Natural killer cell (primary cell): ENCODE measurements around the gene CIAPIN1. TPM values are rescaled to one million over a fixed set of nuclear protein-coding genes. Genes with fewer than 3 reads are reported as not detected.

Experiments used
- ATAC-seq, 3 donors: fragments of 150-1000 bp in 2 of 3; fragments of 200-7000 bp in 1 of 3; cut with Tn5 transposase; 1 replicate in 1 of 3; 2 replicates in 2 of 3; pipeline ENCODE4 v1.10.0; 2021; ENCODE audit warnings: mild to moderate bottlenecking in 2 of 3, moderate library complexity in 2 of 3
- DNase-seq, 2 donors: peaks; one replicate each; pipeline versions ENCODE4 v3.0.0 to v3.0.0-alpha.2; 2013 to 2021; ENCODE audit warnings: mixed read lengths in 1 of 2
- H3K27ac ChIP-seq: one replicate; pipeline ENCODE4 v1.5.1; 2013; ENCODE audit warnings: mild to moderate bottlenecking, low read length
- H3K27me3 ChIP-seq: one replicate; pipeline ENCODE4 v1.6.1; 2013; ENCODE audit warnings: low read length; ENCODE audit not compliant: control insufficient read depth, insufficient read depth
- H3K36me3 ChIP-seq: one replicate; pipeline ENCODE4 v1.6.1; 2013; ENCODE audit warnings: low read length; ENCODE audit not compliant: control insufficient read depth, insufficient read depth
- H3K4me1 ChIP-seq: one replicate; pipeline ENCODE4 v1.6.1; 2013; ENCODE audit warnings: low read length; ENCODE audit not compliant: control insufficient read depth, insufficient read depth
- H3K4me3 ChIP-seq: one replicate; pipeline ENCODE4 v1.5.1; 2013; ENCODE audit warnings: low read length
- H3K9me3 ChIP-seq: one replicate; pipeline ENCODE4 v1.6.1; 2013; ENCODE audit warnings: low read length; ENCODE audit not compliant: control insufficient read depth, insufficient read depth
- H3K27ac Mint-ChIP-seq, 2 donors: one replicate each; pipeline ENCODE4 v1.8.0; 2022; ENCODE audit warnings: mild to moderate bottlenecking in 2 of 2, mixed read lengths in 2 of 2, moderate library complexity in 1 of 2
- H3K27me3 Mint-ChIP-seq, 2 donors: one replicate each; pipeline ENCODE4 v1.8.0; 2022; ENCODE audit warnings: low read depth in 2 of 2, mixed read lengths in 2 of 2
- H3K36me3 Mint-ChIP-seq: one replicate; pipeline ENCODE4 v1.8.0; 2022; ENCODE audit warnings: mixed read lengths
- H3K4me1 Mint-ChIP-seq, 2 donors: one replicate each; pipeline ENCODE4 v1.8.0; 2022; ENCODE audit warnings: mixed read lengths in 2 of 2
- H3K4me3 Mint-ChIP-seq: one replicate; pipeline ENCODE4 v1.8.0; 2022; ENCODE audit warnings: mild to moderate bottlenecking, moderate library complexity, mixed read lengths
- H3K9me3 Mint-ChIP-seq, 2 donors: one replicate each; pipeline ENCODE4 v1.8.0; 2022; ENCODE audit warnings: mixed read lengths in 2 of 2
- CTCF ChIP-seq: fragments of 200-600 bp; IDR thresholded peaks from one replicate; pipeline ENCODE4 v1.8.0; 2022; ENCODE audit warnings: antibody characterized with exemption
- WGBS: methylation state at CpG from one replicate; pipeline ENCODE4 v1.1.7; 2013; ENCODE audit warnings: missing lambda C conversion rate; ENCODE audit not compliant: insufficient coverage; 5-methylcytosine and 5-hydroxymethylcytosine counted together
- intact Hi-C: fragments of 100-400 bp; cut with micrococcal nuclease; formaldehyde crosslinking; loops from one replicate; pipeline ENCODE4 v1.14.2; 2022
- total RNA-seq, 4 donors: library from RNA; stranded (reverse); fragments of 120-200 nt in 1 of 4; gene quantifications; one replicate each; pipeline versions ENCODE4 v1.2.3 to v1.2.4, GENCODE V29; 2013 to 2022

CIAPIN1 gene
- total RNA-seq, 3 donors from 2014 or later (not counting 1 experiment from before 2014, with no cell fraction given): 41.1 to 48.8 (median 42.9) TPM

GRCh38 chr16:57382535-57383275 lies 64.5 kb downstream of the CIAPIN1 start:
- no peaks in the 10 kb centered on the region for H3K36me3 ChIP-seq
- intact Hi-C loops: no loop called here
- no peak overlapping the region for H3K27ac ChIP-seq
- ATAC-seq (no peak), DNase-seq (no peak)
- WGBS: 94% methylated on average over 15 of the region's 16 CpGs
- Mint-ChIP-seq H3K27me3 (no peaks in the 10 kb centered on the region), H3K4me1 (no peaks in the 10 kb centered on the region), H3K27ac (no peak overlapping the region), H3K36me3 (no peaks in the 10 kb centered on the region), H3K4me3 (no peak overlapping the region), H3K9me3 (no peaks in the 10 kb centered on the region)
- H3K27me3 ChIP-seq: no peaks in the 10 kb centered on the region
- peaks cover 11% of the 10 kb centered on the region for H3K4me1 ChIP-seq
- no peak for TF ChIP-seq CTCF
- no peak overlapping the region for H3K4me3 ChIP-seq
- H3K9me3 ChIP-seq: no peaks in the 10 kb centered on the region

- 93% methylated on average over 35 of the region's 35 CpGs for WGBS
- Mint-ChIP-seq H3K9me3 (no peaks in the 10 kb centered on the region), H3K27ac (no peak overlapping the region), H3K4me1 (no peaks in the 10 kb centered on the region), H3K27me3 (no peaks in the 10 kb centered on the region), H3K4me3 (no peak overlapping the region), H3K36me3 (no peaks in the 10 kb centered on the region)
- H3K27ac ChIP-seq: no peak overlapping the region
- intact Hi-C loops: no loop called here
- H3K27me3 ChIP-seq: no peaks in the 10 kb centered on the region
- no peak for TF ChIP-seq CTCF
- ATAC-seq (no peak), DNase-seq (no peak)
- H3K4me3 ChIP-seq: no peak overlapping the region
- H3K36me3 ChIP-seq: no peaks in the 10 kb centered on the region
- H3K4me1 ChIP-seq: peaks cover 11% of the 10 kb centered on the region
- no peaks in the 10 kb centered on the region for H3K9me3 ChIP-seq
These were observed 65.2 kb downstream of the CIAPIN1 start for GRCh38 chr16:57381791-57382534.

- Mint-ChIP-seq H3K27ac (no peak overlapping the region), H3K27me3 (peaks cover 0 to 6% of the 10 kb centered on the region in 2 donors), H3K4me1 (no peaks in the 10 kb centered on the region), H3K36me3 (no peaks in the 10 kb centered on the region), H3K4me3 (no peak overlapping the region), H3K9me3 (no peaks in the 10 kb centered on the region)
- H3K4me3 ChIP-seq: no peak overlapping the region
- H3K27me3 ChIP-seq: no peaks in the 10 kb centered on the region
- WGBS: 24% methylated on average over 7 of the region's 8 CpGs
- intact Hi-C loops: no loop called here
- ATAC-seq: no peak
- no peak overlapping the region for H3K27ac ChIP-seq
- peaks cover 11% of the 10 kb centered on the region for H3K4me1 ChIP-seq
- peak in 1 of 2 donors; percentile 22 for DNase-seq
- H3K9me3 ChIP-seq: no peaks in the 10 kb centered on the region
- H3K36me3 ChIP-seq: no peaks in the 10 kb centered on the region
- no peak for TF ChIP-seq CTCF
These were observed 66.3 kb downstream of the CIAPIN1 start for GRCh38 chr16:57380671-57381462.
